Loucy (cell line): Measurements from ENCODE around the gene PITX3.

ENCODE experiments used
- H2AFZ ChIP-seq: fragments of 200-600 bp; sonication (generic); 2 replicates; pipeline ENCODE4 v1.6.0; 2016; ENCODE audit warnings: antibody characterized with exemption, mild to moderate bottlenecking, low read length, moderate library complexity
- H3F3A ChIP-seq: fragments of 200-600 bp; 2 replicates; pipeline ENCODE4 v1.6.0; 2016; ENCODE audit warnings: antibody characterized with exemption, low read depth, mild to moderate bottlenecking
- H3K27me3 ChIP-seq: fragments of 200-600 bp; sonication (generic); 2 replicates; pipeline ENCODE4 v1.6.1; 2014; ENCODE audit warnings: low read length, mild to moderate bottlenecking; ENCODE audit not compliant: insufficient read depth, poor library complexity, severe bottlenecking
- H3K36me3 ChIP-seq: fragments of 200-600 bp; sonication (generic); 2 replicates; pipeline ENCODE4 v1.6.1; 2016; ENCODE audit warnings: low read length; ENCODE audit not compliant: insufficient read depth
- H3K4me1 ChIP-seq: fragments of 200-600 bp; sonication (generic); 2 replicates; pipeline ENCODE4 v1.5.1; 2014; ENCODE audit warnings: low read length, mild to moderate bottlenecking; ENCODE audit not compliant: insufficient read depth, poor library complexity, severe bottlenecking
- H3K4me2 ChIP-seq: fragments of 200-600 bp; sonication (generic); 2 replicates; pipeline ENCODE4 v1.6.0; 2014; ENCODE audit warnings: antibody characterized with exemption, low read length, low read depth, mild to moderate bottlenecking; ENCODE audit not compliant: poor library complexity, severe bottlenecking
- H3K4me3 ChIP-seq: fragments of 200-600 bp; sonication (generic); 2 replicates; pipeline ENCODE4 v1.5.1; 2014; ENCODE audit warnings: low read length, mild to moderate bottlenecking, mixed read lengths; ENCODE audit not compliant: poor library complexity, severe bottlenecking
- H3K79me2 ChIP-seq: fragments of 200-600 bp; sonication (generic); 2 replicates; pipeline ENCODE4 v1.6.1; 2014; ENCODE audit warnings: low read length; ENCODE audit not compliant: insufficient read depth
- H3K9ac ChIP-seq: fragments of 200-600 bp; sonication (generic); 2 replicates; pipeline ENCODE4 v1.6.0; 2014; ENCODE audit warnings: mild to moderate bottlenecking, low read depth, low read length, moderate library complexity; ENCODE audit not compliant: poor library complexity, severe bottlenecking
- H3K9me2 ChIP-seq: fragments of 200-600 bp; sonication (generic); replicated peaks from 2 replicates; pipeline ENCODE4 v1.6.1; 2016; ENCODE audit warnings: low read depth, low read length, mixed read lengths
- H3K9me3 ChIP-seq: fragments of 200-600 bp; sonication (generic); 2 replicates; pipeline ENCODE4 v1.6.1; 2014; ENCODE audit warnings: mild to moderate bottlenecking, antibody characterized with exemption, low read length, low read depth; ENCODE audit not compliant: insufficient read depth
- H4K20me1 ChIP-seq: fragments of 200-600 bp; sonication (generic); 2 replicates; pipeline ENCODE4 v1.6.0; 2014; ENCODE audit warnings: antibody characterized with exemption, low read length, mild to moderate bottlenecking; ENCODE audit not compliant: insufficient read depth, poor library complexity, severe bottlenecking
- EZH2phosphoT487 ChIP-seq: fragments of 200-600 bp; IDR thresholded peaks from 2 replicates; pipeline ENCODE4 v1.6.1; 2018; ENCODE audit warnings: antibody characterized with exemption, mild to moderate bottlenecking, moderate library complexity, borderline replicate concordance
- TF ChIP-seq, protein P1 (sequence below): fragments of 200-600 bp; sonication (generic); conservative IDR thresholded peaks from 2 replicates; pipeline ENCODE4 v1.5.1; 2014; ENCODE audit warnings: mild to moderate bottlenecking, antibody characterized with exemption, low read length

Gene PITX3

DNA sequence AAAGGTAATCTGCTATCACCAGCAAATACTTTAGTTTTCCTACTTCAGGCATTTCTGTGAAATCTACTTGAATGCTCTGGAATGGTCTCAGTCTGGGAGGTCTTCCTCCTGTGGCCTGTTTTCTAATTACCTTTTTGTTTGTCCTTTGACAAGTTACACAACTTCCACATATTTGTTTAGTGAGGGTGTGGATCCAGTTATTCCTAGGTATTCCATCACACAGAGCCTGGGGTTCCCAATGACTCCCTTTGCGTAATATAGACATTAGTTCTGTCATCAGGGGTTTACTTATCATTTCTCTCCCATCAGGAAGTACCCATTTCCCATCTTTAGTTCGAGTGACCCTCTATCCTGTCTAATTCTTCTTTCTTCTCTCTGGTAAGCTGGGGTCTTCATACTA lies 43.3 kb downstream of the PITX3 start:
- no peaks in the 10 kb centered on the region for H3K4me1 ChIP-seq
- no peak overlapping the region for H3K4me3 ChIP-seq
- no peaks in the 10 kb centered on the region for H4K20me1 ChIP-seq
- H3K9me2 ChIP-seq: no peaks in the 10 kb centered on the region
- no peaks in the 10 kb centered on the region for H3K27me3 ChIP-seq
- no peak overlapping the region for H3K4me2 ChIP-seq
- no peaks in the 10 kb centered on the region for H3K9me3 ChIP-seq
- TF ChIP-seq EZH2phosphoT487: no peak
- TF ChIP-seq, protein P1, sequence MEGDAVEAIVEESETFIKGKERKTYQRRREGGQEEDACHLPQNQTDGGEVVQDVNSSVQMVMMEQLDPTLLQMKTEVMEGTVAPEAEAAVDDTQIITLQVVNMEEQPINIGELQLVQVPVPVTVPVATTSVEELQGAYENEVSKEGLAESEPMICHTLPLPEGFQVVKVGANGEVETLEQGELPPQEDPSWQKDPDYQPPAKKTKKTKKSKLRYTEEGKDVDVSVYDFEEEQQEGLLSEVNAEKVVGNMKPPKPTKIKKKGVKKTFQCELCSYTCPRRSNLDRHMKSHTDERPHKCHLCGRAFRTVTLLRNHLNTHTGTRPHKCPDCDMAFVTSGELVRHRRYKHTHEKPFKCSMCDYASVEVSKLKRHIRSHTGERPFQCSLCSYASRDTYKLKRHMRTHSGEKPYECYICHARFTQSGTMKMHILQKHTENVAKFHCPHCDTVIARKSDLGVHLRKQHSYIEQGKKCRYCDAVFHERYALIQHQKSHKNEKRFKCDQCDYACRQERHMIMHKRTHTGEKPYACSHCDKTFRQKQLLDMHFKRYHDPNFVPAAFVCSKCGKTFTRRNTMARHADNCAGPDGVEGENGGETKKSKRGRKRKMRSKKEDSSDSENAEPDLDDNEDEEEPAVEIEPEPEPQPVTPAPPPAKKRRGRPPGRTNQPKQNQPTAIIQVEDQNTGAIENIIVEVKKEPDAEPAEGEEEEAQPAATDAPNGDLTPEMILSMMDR: no peak
- H2AFZ ChIP-seq: no peak overlapping the region
- H3K36me3 ChIP-seq: no peaks in the 10 kb centered on the region
- no peak overlapping the region for H3K9ac ChIP-seq
- no peaks in the 10 kb centered on the region for H3K79me2 ChIP-seq
- no peaks in the 10 kb centered on the region for H3F3A ChIP-seq

DNA sequence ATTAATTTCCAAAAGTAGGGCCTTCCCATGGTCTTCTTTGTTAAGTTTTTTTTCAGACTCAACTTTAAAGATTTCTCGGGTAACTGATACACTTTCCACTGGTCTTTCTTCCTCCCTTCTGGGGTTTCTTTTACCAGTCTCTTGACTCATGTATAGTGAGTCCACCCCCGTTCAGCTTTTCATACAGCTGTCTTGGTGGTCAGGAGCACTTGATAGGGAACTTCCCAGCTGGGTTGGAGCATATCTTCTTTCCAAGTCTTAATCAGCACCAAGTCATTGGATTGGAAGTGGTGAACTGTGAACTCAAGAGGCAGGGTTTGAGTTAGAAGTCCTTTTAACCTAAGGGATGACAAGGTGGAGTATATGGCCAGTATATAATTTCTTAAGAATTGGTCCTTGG lies 44.4 kb downstream of the PITX3 start:
- Histone ChIP-seq H3K4me3 (no peak overlapping the region), H3K4me1 (no peaks in the 10 kb centered on the region), H3K9me3 (no peaks in the 10 kb centered on the region), H4K20me1 (no peaks in the 10 kb centered on the region), H3K79me2 (no peaks in the 10 kb centered on the region), H3K36me3 (no peaks in the 10 kb centered on the region), H3F3A (no peaks in the 10 kb centered on the region), H3K9me2 (no peaks in the 10 kb centered on the region), H2AFZ (no peak overlapping the region), H3K4me2 (no peak overlapping the region), H3K9ac (no peak overlapping the region), H3K27me3 (no peaks in the 10 kb centered on the region)
- TF ChIP-seq EZH2phosphoT487: no peak
- TF ChIP-seq, protein P1: no peak

DNA sequence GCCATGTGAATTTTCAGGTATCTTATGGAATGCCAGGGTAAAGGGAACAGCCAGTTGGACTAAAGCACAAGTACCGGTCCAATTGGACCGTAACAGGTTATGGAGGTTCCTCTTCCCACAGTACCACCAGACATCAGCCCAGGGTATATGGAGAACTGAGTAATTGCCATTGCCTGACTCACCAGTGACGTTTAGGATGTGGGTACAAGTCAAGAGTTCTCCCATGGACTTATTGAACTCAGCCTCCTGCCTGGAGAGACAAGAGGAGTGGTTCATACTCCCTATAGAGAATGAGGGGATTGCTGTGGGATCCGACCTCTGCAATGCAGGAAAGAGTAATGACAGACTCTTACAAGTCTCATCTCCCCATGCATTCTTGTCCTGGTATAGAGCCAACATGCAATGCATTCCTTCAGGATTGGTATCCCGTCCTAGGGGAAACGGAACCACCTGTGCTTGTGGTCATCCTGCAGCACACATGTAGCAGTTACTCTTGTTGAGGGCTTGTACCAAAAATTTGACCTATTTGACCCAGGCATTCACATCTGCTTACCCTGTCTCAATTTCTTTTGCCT lies 45.9 kb downstream of the PITX3 start:
- no peak overlapping the region for H3K9ac ChIP-seq
- H3K9me2 ChIP-seq: no peaks in the 10 kb centered on the region
- H3K36me3 ChIP-seq: no peaks in the 10 kb centered on the region
- H4K20me1 ChIP-seq: no peaks in the 10 kb centered on the region
- H3K4me3 ChIP-seq: no peak overlapping the region
- H3K4me2 ChIP-seq: no peak overlapping the region
- no peaks in the 10 kb centered on the region for H3K79me2 ChIP-seq
- H2AFZ ChIP-seq: no peak overlapping the region
- TF ChIP-seq, protein P1: no peak
- no peak for TF ChIP-seq EZH2phosphoT487
- H3K4me1 ChIP-seq: no peaks in the 10 kb centered on the region
- 0 out of 2 replicates have a peak, but pooled peaks cover 5% of the 10 kb centered on the region for H3K9me3 ChIP-seq
- H3F3A ChIP-seq: no peaks in the 10 kb centered on the region
- no peaks in the 10 kb centered on the region for H3K27me3 ChIP-seq
